AG09319 (cell line): Measurements from ENCODE around the gene RAB4A.

ENCODE experiments used
- DNase-seq: peaks from one replicate; pipeline ENCODE4 v3.0.0-alpha.2; 2010; ENCODE audit warnings: low read depth; ENCODE audit errors: extremely low read depth
- CTCF ChIP-seq: IDR thresholded peaks from 2 replicates; pipeline ENCODE4 v1.5.1; 2011; ENCODE audit warnings: low read depth, mild to moderate bottlenecking, inconsistent platforms, low read length, moderate library complexity

RAB4A gene

GRCh38 chr1:229262239-229262638 is 8.7 kb upstream of the RAB4A start:
- DNase-seq = no peak
- no peak for TF ChIP-seq CTCF

- no peak for TF ChIP-seq CTCF
- DNase-seq = no peak
Measured at GRCh38 chr1:229263254-229263653, 7.7 kb upstream of the RAB4A start.

- no peak for TF ChIP-seq CTCF
- DNase-seq = no peak
Measured at GRCh38 chr1:229264068-229264467, 6.8 kb upstream of the RAB4A start.

GRCh38 chr1:229264487-229264886 is 6.4 kb upstream of the RAB4A start:
- DNase-seq = no peak
- no peak for TF ChIP-seq CTCF

- no peak for DNase-seq
- no peak for TF ChIP-seq CTCF
Measured at GRCh38 chr1:229266274-229266673, 4.6 kb upstream of the RAB4A start.

- no peak for DNase-seq
- no peak for TF ChIP-seq CTCF
Measured at GRCh38 chr1:229266832-229267500, 3.9 kb upstream of the RAB4A start.

GRCh38 chr1:229268505-229268904 is 2.4 kb upstream of the RAB4A start:
- DNase-seq = no peak
- TF ChIP-seq CTCF = no peak
